Kidney (tissue), 14 donors: ENCODE data around the gene BCAS3. TPM values are rescaled to one million over a fixed set of nuclear protein-coding genes. Genes with fewer than 3 reads are reported as not detected.

Experiments
- DNase-seq, 5 donors: peaks; one replicate each; pipeline ENCODE4 v3.0.0-alpha.2; 2013 to 2020
- FAIRE-seq: peaks from 2 replicates; lab custom pipeline; 2012; peaks lifted over from hg19 to GRCh38; lab: Jason Lieb, UNC
- H3K27ac ChIP-seq, 2 donors: one replicate each; pipeline ENCODE4 v1.7.0; 2013; ENCODE audit warnings: low read depth in 2 of 2, low read length in 2 of 2, inconsistent platforms in 1 of 2
- H3K27me3 ChIP-seq: one replicate; pipeline ENCODE4 v1.7.1; 2013; ENCODE audit warnings: low read length, inconsistent platforms; ENCODE audit not compliant: control insufficient read depth, insufficient read depth
- H3K36me3 ChIP-seq, 3 donors: one replicate each; pipeline versions ENCODE4 v1.7.0 to v1.7.1; 2013; ENCODE audit warnings: low read length in 3 of 3, control low read depth in 1 of 3, inconsistent platforms in 1 of 3; ENCODE audit not compliant: insufficient read depth in 3 of 3, control insufficient read depth in 2 of 3
- H3K4me1 ChIP-seq, 3 donors: one replicate each; pipeline versions ENCODE4 v1.7.0 to v1.7.1; 2013; ENCODE audit warnings: low read length in 3 of 3, inconsistent platforms in 1 of 3, low read depth in 1 of 3; ENCODE audit not compliant: control insufficient read depth in 2 of 3, insufficient read depth in 2 of 3
- H3K4me3 ChIP-seq, 3 donors: one replicate each; pipeline versions ENCODE4 v1.7.0 to v1.8.1; 2013; ENCODE audit warnings: low read length in 3 of 3, control low read depth in 1 of 3, inconsistent platforms in 1 of 3
- H3K9ac ChIP-seq, 3 donors: one replicate each; pipeline versions ENCODE4 v1.7.0 to v1.7.1; 2013; ENCODE audit warnings: low read length in 3 of 3, control low read depth in 1 of 3, inconsistent platforms in 1 of 3
- H3K9me3 ChIP-seq, 3 donors: one replicate each; pipeline versions ENCODE4 v1.7.0 to v1.7.1; 2013; ENCODE audit warnings: low read length in 3 of 3, control low read depth in 1 of 3, inconsistent platforms in 1 of 3; ENCODE audit not compliant: control insufficient read depth in 2 of 3, insufficient read depth in 1 of 3
- intact Hi-C: fragments of 100-400 bp; cut with DNase I; formaldehyde crosslinking; loops from one replicate; pipeline ENCODE4 v1.11.1; 2022
- polyA plus RNA-seq: library from polyadenylated mRNA; stranded (reverse); fragments of 350-450 nt; fragmentation: Illumina TruSeq; extraction: RNeasy Lipid Tissue Mini Kit (QIAGEN cat#74804); gene quantifications from one replicate; pipeline ENCODE4 v1.2.3, GENCODE V29; 2014; ENCODE audit warnings: low read depth, low replicate concordance; ENCODE audit not compliant: insufficient read depth
- total RNA-seq: library from RNA; stranded (reverse); fragmentation: NEBNext Ultra II Directional; extraction: Animal tissue kit (Norgen Biotek cat#: 25700); gene quantifications from one replicate; pipeline ENCODE4 v1.2.1, GENCODE V29; 2021
- TF ChIP-seq, protein P1 (sequence below): IDR thresholded peaks from 3 replicates; pipeline ENCODE4 v1.5.1; 2012; ENCODE audit warnings: mild to moderate bottlenecking, moderate library complexity, borderline replicate concordance; ENCODE audit not compliant: insufficient read depth; ENCODE audit errors: extremely low read depth
- donor health status: control.
- donor health status: control.
- donor health status: control.
- donor health status: control.
- donor health status: control.
- donor health status: DM: yes; HTN: yes; CAD: no.
- donor health status: Normal renal cell carcinoma (clear cell type).

Gene BCAS3
- total and polyA plus RNA-seq, 2 donors from 2014 or later: 18.3 to 44.1 TPM

DNA sequence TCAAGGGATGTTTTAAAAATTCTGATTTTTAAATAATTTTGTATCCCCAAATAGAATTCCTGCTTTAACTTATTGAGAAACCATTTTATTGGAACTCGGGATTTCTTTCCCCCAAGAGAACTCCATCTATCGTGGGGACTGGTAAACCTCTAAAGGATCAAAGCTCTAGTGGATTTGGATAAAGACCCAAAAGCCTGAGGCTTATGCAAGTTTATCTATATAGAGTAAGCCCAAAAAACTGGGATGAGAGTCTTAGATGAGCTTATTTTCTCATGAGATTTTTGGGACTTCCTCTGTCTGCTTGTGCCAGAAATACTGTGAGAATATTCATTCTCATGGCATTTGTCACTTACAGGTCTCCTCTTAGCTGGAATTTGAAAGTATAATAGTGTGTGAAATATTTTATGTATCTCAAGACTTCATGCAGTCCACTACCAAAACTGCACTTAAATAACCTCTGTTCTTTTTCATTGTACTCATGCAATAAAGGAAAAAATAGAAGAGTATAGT, 333.1 kb downstream of the BCAS3 start:
- H3K27ac ChIP-seq: no peak overlapping the region
- intact Hi-C loops: no loop called here
- no peak for FAIRE-seq
- DNase-seq: no peak
- TF ChIP-seq, protein P1, sequence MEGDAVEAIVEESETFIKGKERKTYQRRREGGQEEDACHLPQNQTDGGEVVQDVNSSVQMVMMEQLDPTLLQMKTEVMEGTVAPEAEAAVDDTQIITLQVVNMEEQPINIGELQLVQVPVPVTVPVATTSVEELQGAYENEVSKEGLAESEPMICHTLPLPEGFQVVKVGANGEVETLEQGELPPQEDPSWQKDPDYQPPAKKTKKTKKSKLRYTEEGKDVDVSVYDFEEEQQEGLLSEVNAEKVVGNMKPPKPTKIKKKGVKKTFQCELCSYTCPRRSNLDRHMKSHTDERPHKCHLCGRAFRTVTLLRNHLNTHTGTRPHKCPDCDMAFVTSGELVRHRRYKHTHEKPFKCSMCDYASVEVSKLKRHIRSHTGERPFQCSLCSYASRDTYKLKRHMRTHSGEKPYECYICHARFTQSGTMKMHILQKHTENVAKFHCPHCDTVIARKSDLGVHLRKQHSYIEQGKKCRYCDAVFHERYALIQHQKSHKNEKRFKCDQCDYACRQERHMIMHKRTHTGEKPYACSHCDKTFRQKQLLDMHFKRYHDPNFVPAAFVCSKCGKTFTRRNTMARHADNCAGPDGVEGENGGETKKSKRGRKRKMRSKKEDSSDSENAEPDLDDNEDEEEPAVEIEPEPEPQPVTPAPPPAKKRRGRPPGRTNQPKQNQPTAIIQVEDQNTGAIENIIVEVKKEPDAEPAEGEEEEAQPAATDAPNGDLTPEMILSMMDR: no peak
- peaks cover 0 to 23% (median 0%) of the 10 kb centered on the region in 3 donors for H3K4me1 ChIP-seq
- no peak overlapping the region for H3K4me3 ChIP-seq
- H3K27me3 ChIP-seq: no peaks in the 10 kb centered on the region
- H3K9ac ChIP-seq: no peak overlapping the region
- no peaks in the 10 kb centered on the region for H3K9me3 ChIP-seq
- no peaks in the 10 kb centered on the region for H3K36me3 ChIP-seq

DNA sequence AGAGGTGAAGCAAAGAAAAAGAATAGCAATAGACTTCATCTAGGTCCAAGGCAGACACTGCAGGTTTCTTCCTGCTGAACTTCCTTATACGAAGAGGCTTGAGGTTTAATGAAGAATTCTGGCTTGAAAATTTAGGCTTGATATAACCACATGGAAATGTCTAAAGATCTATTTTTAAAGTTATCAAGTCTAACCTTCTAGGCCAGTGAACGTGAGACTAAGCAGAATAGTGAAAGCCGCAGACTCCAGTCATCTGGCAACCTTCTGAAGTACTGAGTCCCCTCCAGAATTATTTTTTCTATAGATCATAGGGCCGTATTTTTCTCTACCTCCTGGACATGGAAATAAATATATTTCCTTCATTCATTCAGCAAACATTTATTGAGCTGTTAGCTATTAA, 333.6 kb downstream of the BCAS3 start:
- no peaks in the 10 kb centered on the region for H3K9me3 ChIP-seq
- H3K4me1 ChIP-seq: peaks cover 0 to 23% (median 0%) of the 10 kb centered on the region in 3 donors
- no peak for FAIRE-seq
- H3K9ac ChIP-seq: no peak overlapping the region
- intact Hi-C loops: no loop called here
- H3K27ac ChIP-seq: no peak overlapping the region
- no peak overlapping the region for H3K4me3 ChIP-seq
- no peaks in the 10 kb centered on the region for H3K27me3 ChIP-seq
- DNase-seq: no peak
- H3K36me3 ChIP-seq: no peaks in the 10 kb centered on the region
- TF ChIP-seq, protein P1: no peak

DNA sequence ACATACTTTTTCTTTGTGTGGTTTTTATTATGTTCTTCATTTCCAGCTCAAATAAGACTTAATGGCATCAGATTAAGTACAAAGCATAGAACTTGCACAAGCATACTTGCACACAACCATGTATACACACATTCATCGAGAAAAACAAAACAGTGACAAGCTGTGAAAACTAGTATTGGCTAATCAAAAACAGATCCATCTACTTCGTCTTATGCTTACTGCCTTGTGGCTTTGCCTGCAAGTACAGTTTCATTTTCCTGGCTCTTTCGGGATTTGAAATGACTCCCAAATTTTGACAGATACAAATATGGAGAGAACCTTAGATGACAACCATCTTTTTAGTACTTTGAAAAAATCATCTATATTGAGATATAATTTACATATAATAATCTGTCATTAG, 338.3 kb downstream of the BCAS3 start:
- no peak overlapping the region for H3K27ac ChIP-seq

More for the DNA sequence above, 338.3 kb downstream of the BCAS3 start:
- Histone ChIP-seq H3K36me3 (no peaks in the 10 kb centered on the region), H3K4me3 (no peak overlapping the region), H3K9me3 (no peaks in the 10 kb centered on the region), H3K4me1 (no peaks in the 10 kb centered on the region), H3K27me3 (no peaks in the 10 kb centered on the region), H3K9ac (no peak overlapping the region)
- no peak for FAIRE-seq
- DNase-seq: no peak
- intact Hi-C loops: no loop called here
- TF ChIP-seq, protein P1: no peak
